ENCODE results near the gene ETNK2. TPM values are rescaled to one million over a fixed set of nuclear protein-coding genes. Genes with fewer than 3 reads are reported as not detected.

ETNK2 gene
- total and polyA plus RNA-seq, 2 of the 8 experiments (the other 6 are each of a cell fraction or from before 2014, with no cell fraction given) = 20.1 to 26.7 TPM

- H4K8ac ChIP-seq (ENCODE audit: extremely low read depth, insufficient read depth, low read length) = peak overlapping the region; percentile 15
- no peak overlapping the region for H3K56ac ChIP-seq (replicated peaks; ENCODE audit: insufficient read length, low read depth, low read length)
- H3K36me3 ChIP-seq (ENCODE audit: control insufficient read depth in 2 of 4, insufficient read depth in 4 of 4, low read length in 3 of 4) = no peaks in the 10 kb centered on the region
- ChIA-PET CTCF (ENCODE audit: partially characterized antibody) (interaction anchor here (0.7 to 2.3 kb wide), 7 partner anchors 11 to 234 kb away, joined by 3 to 11 read pairs (median 4); no protein-coding TSS in a partner anchor), POLR2A (ENCODE audit: partially characterized antibody) (interaction anchor here (0.9 to 2.8 kb wide), 5 partner anchors 9 to 109 kb away, joined by 3 to 12 read pairs (median 4); no protein-coding TSS in a partner anchor)
- peak overlapping the region; percentile 67; the same call in 1 of the 2 replicates for H2AK5ac ChIP-seq (ENCODE audit: low read depth, low read length)
- H3K23ac ChIP-seq (ENCODE audit: insufficient read length) = no peak overlapping the region
- FAIRE-seq = no peak
- H2BK20ac ChIP-seq (ENCODE audit: low read length) = no peak overlapping the region
- H3K79me2 ChIP-seq (ENCODE audit: control insufficient read depth in 1 of 2, insufficient read depth in 2 of 2, low read length in 2 of 2) = peaks cover 27 to 94% of the 10 kb centered on the region in 2 experiments
- H2AFZ ChIP-seq (ENCODE audit: low read length) = no peak overlapping the region
- H3K9me3 ChIP-seq (ENCODE audit: insufficient read depth in 2 of 2, low read depth in 1 of 2, low read length in 1 of 2) = no peaks in the 10 kb centered on the region
- no peak overlapping the region for H3K4me3 ChIP-seq (ENCODE audit: extremely low read depth in 1 of 4, insufficient read depth in 2 of 4, low read depth in 3 of 4, low read length in 4 of 4)
- peak overlapping the region; percentile 73; the same call in 1 of the 2 replicates for H3K18ac ChIP-seq (ENCODE audit: extremely low read depth, low read length)
- H3K14ac ChIP-seq (ENCODE audit: insufficient read length) = peak overlapping the region; percentile 32
- WGBS, 2 experiments (ENCODE audit: extremely low coverage in 1 of 2, insufficient coverage in 1 of 2, insufficient read length in 1 of 2, insufficient replicate concordance in 2 of 2, low coverage in 1 of 2, low lambda C conversion rate in 2 of 2, missing lambda C conversion rate in 1 of 2) = 87% methylated on average over 14 of the region's 14 CpGs; no CpG with 5 or more reads in 1 of the 2 experiments
- H3K27ac ChIP-seq (ENCODE audit: low read depth, low read length) = no peak overlapping the region
- no peaks in the 10 kb centered on the region for H3K27me3 ChIP-seq (replicated peaks in 1 of 4; ENCODE audit: control insufficient read depth in 3 of 4, extremely low read depth in 1 of 4, insufficient read depth in 3 of 4, low read length in 3 of 4)
- H3K4ac ChIP-seq (replicated peaks; ENCODE audit: insufficient read length, low read depth, low read length) = no peak overlapping the region
- H4K20me1 ChIP-seq (replicated peaks in 1 of 2; ENCODE audit: control insufficient read depth in 1 of 2, insufficient read depth in 2 of 2, low read length in 2 of 2) = peaks cover 37 to 51% of the 10 kb centered on the region in 2 experiments
- TF ChIP-seq JUN (IDR thresholded peaks at IDR 0.05; ENCODE audit: low read depth, low read length) = no peak
- no peak for TF ChIP-seq BACH1 (IDR thresholded peaks at IDR 0.05; ENCODE audit: low read length)
- no peak for TF ChIP-seq USF2 (IDR thresholded peaks at IDR 0.05; ENCODE audit: low read length)
- no peak for TF ChIP-seq ZNF274 (IDR thresholded peaks at IDR 0.05; ENCODE audit: borderline replicate concordance, extremely low read depth, low read length)
- no peak for TF ChIP-seq TBP (IDR thresholded peaks at IDR 0.05; ENCODE audit: low read depth, low read length)
- no peak for TF ChIP-seq MAFK (IDR thresholded peaks at IDR 0.05; ENCODE audit: low read depth, low read length)
- TF ChIP-seq RFX5 (IDR thresholded peaks at IDR 0.05; ENCODE audit: borderline replicate concordance, low read depth, low read length) = no peak
- TF ChIP-seq CTBP2 (IDR thresholded peaks at IDR 0.05; ENCODE audit: borderline replicate concordance, insufficient read depth, insufficient read length, low read length) = no peak
- TF ChIP-seq TAF7 (optimal IDR thresholded peaks at IDR 0.05; ENCODE audit: borderline replicate concordance, low read depth, low read length) = no peak
- peak overlapping the region; percentile 32 for H4K91ac ChIP-seq (replicated peaks; ENCODE audit: insufficient read length, low read length)
- peaks cover 37% of the 10 kb centered on the region for H3K79me1 ChIP-seq (ENCODE audit: low read depth, low read length)
- H2BK12ac ChIP-seq (ENCODE audit: low read depth, low read length) = 0 out of 2 replicates have a peak overlapping the region, but pooled peaks have one; percentile 77
- no peak overlapping the region for H4K5ac ChIP-seq (ENCODE audit: insufficient read length, low read depth, low read length)
- no peaks in the 10 kb centered on the region; the same call in 1 of the 2 replicates for H3K23me2 ChIP-seq (ENCODE audit: low read depth, low read length)
- no peak overlapping the region; a peak in 1 of 4 replicates for H3K4me2 ChIP-seq (ENCODE audit: insufficient read depth in 1 of 2, low read depth in 2 of 2, low read length in 2 of 2)
- H3K9ac ChIP-seq (replicated peaks in 1 of 4; ENCODE audit: extremely low read depth in 1 of 4, low read depth in 3 of 4, low read length in 3 of 4) = no peak overlapping the region
- H2BK120ac ChIP-seq (replicated peaks; ENCODE audit: low read depth, low read length) = no peak overlapping the region
- peak overlapping the region; percentile 14 for H2BK5ac ChIP-seq (ENCODE audit: low read depth, low read length)
- H2BK15ac ChIP-seq (ENCODE audit: low read length) = 0 out of 2 replicates have a peak overlapping the region, but pooled peaks have one; percentile 48
- DNase-seq (ENCODE audit: low read depth in 1 of 2, low spot score in 2 of 2) = no peak
- peaks cover 27 to 55% (median 37%) of the 10 kb centered on the region in 4 experiments for H3K4me1 ChIP-seq (replicated peaks in 1 of 4; ENCODE audit: control insufficient read depth in 3 of 4, insufficient read depth in 4 of 4, low read length in 3 of 4)
Observed at GRCh38 chr1:204104331-204105130, 47.3 kb downstream of the ETNK2 start.
